Smooth muscle cell (in vitro differentiated cells): Measurements from ENCODE around the gene PLXNA4. TPM values are rescaled to one million over a fixed set of nuclear protein-coding genes. Genes with fewer than 3 reads are reported as not detected.

Experiments
- DNase-seq: peaks from one replicate; lab custom pipeline; 2025; ENCODE audit not compliant: unreplicated experiment; lab: John Stamatoyannopoulos, UW
- H2AFZ ChIP-seq: fragments of 200-600 bp; sonication (generic); 2 replicates; pipeline ENCODE4 v1.6.0; 2016; ENCODE audit warnings: antibody characterized with exemption, low read depth, mild to moderate bottlenecking
- H3F3A ChIP-seq: fragments of 200-600 bp; sonication (generic); 2 replicates; pipeline ENCODE4 v1.6.0; 2017; ENCODE audit warnings: antibody characterized with exemption, low read depth
- H3K27ac ChIP-seq: fragments of 200-600 bp; sonication (generic); 2 replicates; pipeline ENCODE4 v1.5.1; 2016; ENCODE audit warnings: low read depth, mild to moderate bottlenecking
- H3K27me3 ChIP-seq: fragments of 200-600 bp; sonication (generic); 2 replicates; pipeline ENCODE4 v1.6.1; 2016; ENCODE audit warnings: low read depth, mild to moderate bottlenecking
- H3K36me3 ChIP-seq: fragments of 200-600 bp; sonication (generic); 2 replicates; pipeline ENCODE4 v1.5.1; 2016; ENCODE audit warnings: low read depth
- H3K4me1 ChIP-seq: fragments of 200-600 bp; sonication (generic); 2 replicates; pipeline ENCODE4 v1.5.1; 2016; ENCODE audit warnings: low read depth
- H3K4me2 ChIP-seq: fragments of 200-600 bp; sonication (generic); 2 replicates; pipeline ENCODE4 v1.6.0; 2016; ENCODE audit warnings: mild to moderate bottlenecking
- H3K4me3 ChIP-seq: fragments of 200-600 bp; sonication (generic); 2 replicates; pipeline ENCODE4 v1.5.1; 2016; ENCODE audit warnings: mild to moderate bottlenecking
- H3K79me2 ChIP-seq: fragments of 200-600 bp; sonication (generic); 2 replicates; pipeline ENCODE4 v1.6.0; 2016; ENCODE audit warnings: low read depth, mild to moderate bottlenecking
- H3K9ac ChIP-seq: fragments of 200-600 bp; sonication (generic); 2 replicates; pipeline ENCODE4 v1.6.0; 2016; ENCODE audit warnings: low read depth
- H3K9me3 ChIP-seq: fragments of 200-600 bp; sonication (generic); replicated peaks from 2 replicates; pipeline ENCODE4 v1.5.1; 2016; ENCODE audit warnings: low read depth
- H4K20me1 ChIP-seq: fragments of 200-600 bp; sonication (generic); 2 replicates; pipeline ENCODE4 v1.6.0; 2016; ENCODE audit warnings: low read depth
- WGBS: methylation state at CpG from one replicate; pipeline ENCODE4 v1.1.7; 2016; ENCODE audit warnings: low lambda C conversion rate; 5-methylcytosine and 5-hydroxymethylcytosine counted together
- polyA plus RNA-seq: library from polyadenylated mRNA; unstranded; fragments of >200 nt; fragmentation: Nextera tagmentation; extraction: Ambion mirVana; gene quantifications from 2 replicates; pipeline ENCODE4 v1.2.1, GENCODE V29; 2016
- total RNA-seq: library from RNA; depleted of rRNA; stranded (reverse); fragments of >200 nt; gene quantifications from 2 replicates; pipeline ENCODE4 v1.2.3, GENCODE V29; 2014
- TF ChIP-seq, protein P1 (sequence below): fragments of 200-600 bp; sonication (generic); IDR thresholded peaks from 2 replicates; pipeline ENCODE4 v1.5.1; 2017; ENCODE audit warnings: borderline replicate concordance, mild to moderate bottlenecking, antibody characterized with exemption; ENCODE audit not compliant: insufficient read depth, poor library complexity, severe bottlenecking

Gene PLXNA4
- total and polyA plus RNA-seq, 2 experiments from 2014 or later = 8.5 to 9.9 TPM

DNA sequence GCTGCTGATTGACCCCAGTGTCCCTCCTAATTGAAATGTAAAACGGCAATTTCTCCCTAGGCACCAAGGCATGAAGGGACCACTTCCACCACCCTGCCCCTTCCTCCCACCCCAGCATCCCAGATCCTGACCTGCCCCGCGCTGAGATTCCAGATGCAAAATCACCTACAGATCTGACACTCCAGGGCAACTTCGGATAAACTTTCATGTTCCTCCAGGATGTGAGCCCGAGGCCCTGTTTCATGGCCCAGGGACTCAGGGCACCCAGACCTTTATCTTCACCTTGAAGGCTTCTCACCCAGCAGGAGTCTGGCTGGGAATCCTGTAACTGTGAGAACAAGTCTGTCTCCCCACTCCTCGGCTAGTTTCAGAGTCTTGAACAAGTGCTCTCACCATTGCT is 361.8 kb downstream of the PLXNA4 start:
- no peak overlapping the region for H3K4me3 ChIP-seq
- 67% methylated on average over 6 of the region's 6 CpGs for WGBS
- TF ChIP-seq, protein P1, sequence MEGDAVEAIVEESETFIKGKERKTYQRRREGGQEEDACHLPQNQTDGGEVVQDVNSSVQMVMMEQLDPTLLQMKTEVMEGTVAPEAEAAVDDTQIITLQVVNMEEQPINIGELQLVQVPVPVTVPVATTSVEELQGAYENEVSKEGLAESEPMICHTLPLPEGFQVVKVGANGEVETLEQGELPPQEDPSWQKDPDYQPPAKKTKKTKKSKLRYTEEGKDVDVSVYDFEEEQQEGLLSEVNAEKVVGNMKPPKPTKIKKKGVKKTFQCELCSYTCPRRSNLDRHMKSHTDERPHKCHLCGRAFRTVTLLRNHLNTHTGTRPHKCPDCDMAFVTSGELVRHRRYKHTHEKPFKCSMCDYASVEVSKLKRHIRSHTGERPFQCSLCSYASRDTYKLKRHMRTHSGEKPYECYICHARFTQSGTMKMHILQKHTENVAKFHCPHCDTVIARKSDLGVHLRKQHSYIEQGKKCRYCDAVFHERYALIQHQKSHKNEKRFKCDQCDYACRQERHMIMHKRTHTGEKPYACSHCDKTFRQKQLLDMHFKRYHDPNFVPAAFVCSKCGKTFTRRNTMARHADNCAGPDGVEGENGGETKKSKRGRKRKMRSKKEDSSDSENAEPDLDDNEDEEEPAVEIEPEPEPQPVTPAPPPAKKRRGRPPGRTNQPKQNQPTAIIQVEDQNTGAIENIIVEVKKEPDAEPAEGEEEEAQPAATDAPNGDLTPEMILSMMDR = no peak

GRCh38 chr7:132213583-132213982 is 362.7 kb downstream of the PLXNA4 start:
- H3K4me3 ChIP-seq = no peak overlapping the region
- no peak overlapping the region for H3K27ac ChIP-seq
- no peaks in the 10 kb centered on the region for H3F3A ChIP-seq
- H3K36me3 ChIP-seq = no peaks in the 10 kb centered on the region
- no peaks in the 10 kb centered on the region for H3K27me3 ChIP-seq
- DNase-seq = no peak
- H3K79me2 ChIP-seq = no peaks in the 10 kb centered on the region
- H4K20me1 ChIP-seq = no peaks in the 10 kb centered on the region
- H3K4me2 ChIP-seq = no peak overlapping the region
- TF ChIP-seq, protein P1 = no peak
- H3K9ac ChIP-seq = no peak overlapping the region
- 70% methylated on average over 5 of the region's 5 CpGs for WGBS
- H3K9me3 ChIP-seq = no peaks in the 10 kb centered on the region
- H3K4me1 ChIP-seq = peaks cover 4% of the 10 kb centered on the region
- no peak overlapping the region for H2AFZ ChIP-seq

More for the DNA sequence above, 361.8 kb downstream of the PLXNA4 start:
- Histone ChIP-seq H3K36me3 (no peaks in the 10 kb centered on the region), H3F3A (no peaks in the 10 kb centered on the region), H3K4me2 (no peak overlapping the region), H4K20me1 (no peaks in the 10 kb centered on the region), H3K9me3 (no peaks in the 10 kb centered on the region), H3K9ac (no peak overlapping the region), H3K27me3 (no peaks in the 10 kb centered on the region), H3K27ac (no peak overlapping the region), H3K4me1 (peaks cover 4% of the 10 kb centered on the region), H2AFZ (no peak overlapping the region), H3K79me2 (no peaks in the 10 kb centered on the region)
- no peak for DNase-seq

DNA sequence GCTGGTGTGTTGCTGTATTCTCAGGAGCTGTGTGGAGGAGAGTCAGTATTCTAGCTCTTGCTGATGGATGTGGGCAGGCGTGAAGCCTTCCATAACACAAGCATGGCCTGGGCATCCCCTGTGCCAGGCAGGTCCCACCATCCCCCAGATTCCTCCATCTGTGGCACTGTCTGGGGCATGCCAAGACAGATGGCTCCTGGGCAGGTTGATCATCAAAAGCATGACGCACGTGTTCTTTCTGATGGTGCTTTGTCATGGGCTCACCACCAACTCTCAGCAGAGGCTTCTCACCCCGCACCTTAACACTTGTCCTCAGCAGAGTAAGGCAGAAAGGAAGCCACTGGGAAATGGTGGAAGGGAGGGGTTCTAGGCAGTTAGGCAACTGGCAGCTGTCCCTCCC is 364.3 kb downstream of the PLXNA4 start:
- no peaks in the 10 kb centered on the region for H3K79me2 ChIP-seq
- H3K4me1 ChIP-seq = peaks cover 4% of the 10 kb centered on the region
- no peak overlapping the region for H2AFZ ChIP-seq
- no peaks in the 10 kb centered on the region for H3F3A ChIP-seq
- H3K4me3 ChIP-seq = no peak overlapping the region
- TF ChIP-seq, protein P1 = no peak
- H3K27me3 ChIP-seq = no peaks in the 10 kb centered on the region
- H3K9ac ChIP-seq = no peak overlapping the region
- H3K36me3 ChIP-seq = no peaks in the 10 kb centered on the region
- H3K9me3 ChIP-seq = no peaks in the 10 kb centered on the region
- H4K20me1 ChIP-seq = no peaks in the 10 kb centered on the region
- H3K4me2 ChIP-seq = no peak overlapping the region
- no peak for DNase-seq
- H3K27ac ChIP-seq = no peak overlapping the region
- WGBS = 97% methylated on average over 3 of the region's 4 CpGs

DNA sequence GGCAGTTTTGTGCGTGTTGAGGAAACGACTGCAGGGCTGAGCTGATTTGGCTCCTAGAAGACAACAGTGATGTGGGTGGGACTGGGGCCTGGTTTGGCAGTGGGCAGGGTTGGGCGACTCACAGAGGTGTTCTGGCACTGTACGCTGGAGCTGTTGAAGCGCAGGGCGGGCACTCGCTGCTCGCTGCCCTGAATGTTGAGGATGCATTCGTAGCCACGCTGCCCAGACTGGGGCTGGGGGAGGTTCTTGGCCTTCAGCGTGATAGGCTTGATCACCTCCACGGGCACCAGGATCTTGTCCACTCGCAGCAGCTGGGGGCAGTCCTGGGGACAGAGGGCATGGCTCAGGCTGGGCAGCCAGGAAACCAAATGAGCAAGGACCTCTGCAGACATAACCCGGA is 365.4 kb downstream of the PLXNA4 start:
- TF ChIP-seq, protein P1 = no peak
- Histone ChIP-seq H2AFZ (no peak overlapping the region), H3K4me1 (peaks cover 10% of the 10 kb centered on the region), H3K4me2 (no peak overlapping the region), H3K36me3 (no peaks in the 10 kb centered on the region), H3K9ac (no peak overlapping the region), H3K4me3 (no peak overlapping the region), H3F3A (no peaks in the 10 kb centered on the region), H4K20me1 (no peaks in the 10 kb centered on the region), H3K27ac (no peak overlapping the region), H3K9me3 (no peaks in the 10 kb centered on the region), H3K79me2 (no peaks in the 10 kb centered on the region), H3K27me3 (no peaks in the 10 kb centered on the region)
- 98% methylated on average over 14 of the region's 14 CpGs for WGBS
- no peak for DNase-seq
